WI38 (cell line): Measurements from ENCODE around the gene WNT9B.

Experiments used
- H3K4me3 ChIP-seq: 2 replicates; pipeline ENCODE4 v1.5.1; 2011; ENCODE audit warnings: low read depth, mild to moderate bottlenecking, control low read depth, low read length
- CTCF ChIP-seq: IDR thresholded peaks from 2 replicates; pipeline ENCODE4 v1.5.1; 2012; ENCODE audit warnings: low read depth, mild to moderate bottlenecking, control low read depth, low read length

WNT9B gene

DNA sequence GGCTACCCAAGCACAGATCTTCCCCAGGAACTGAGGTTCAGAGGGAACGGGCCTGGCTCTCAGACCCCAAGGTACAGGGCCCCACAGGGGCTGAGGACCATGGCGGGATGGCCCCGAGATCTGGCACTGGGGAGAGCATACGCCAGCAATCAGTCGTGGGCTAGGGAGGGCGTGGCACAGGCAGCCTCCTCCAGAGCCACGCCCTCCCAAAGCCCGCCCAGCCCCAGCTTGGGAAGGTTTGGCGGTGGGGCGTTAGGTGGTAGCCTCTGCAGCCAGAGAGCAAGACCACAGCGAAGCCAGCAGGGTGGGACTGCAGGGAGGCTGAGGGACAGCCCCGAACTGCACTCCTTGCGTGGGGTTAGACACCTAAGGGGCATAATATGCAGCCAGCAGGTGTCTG, 11.6 kb downstream of the WNT9B start:
- TF ChIP-seq CTCF: no peak
- H3K4me3 ChIP-seq: no peak overlapping the region

DNA sequence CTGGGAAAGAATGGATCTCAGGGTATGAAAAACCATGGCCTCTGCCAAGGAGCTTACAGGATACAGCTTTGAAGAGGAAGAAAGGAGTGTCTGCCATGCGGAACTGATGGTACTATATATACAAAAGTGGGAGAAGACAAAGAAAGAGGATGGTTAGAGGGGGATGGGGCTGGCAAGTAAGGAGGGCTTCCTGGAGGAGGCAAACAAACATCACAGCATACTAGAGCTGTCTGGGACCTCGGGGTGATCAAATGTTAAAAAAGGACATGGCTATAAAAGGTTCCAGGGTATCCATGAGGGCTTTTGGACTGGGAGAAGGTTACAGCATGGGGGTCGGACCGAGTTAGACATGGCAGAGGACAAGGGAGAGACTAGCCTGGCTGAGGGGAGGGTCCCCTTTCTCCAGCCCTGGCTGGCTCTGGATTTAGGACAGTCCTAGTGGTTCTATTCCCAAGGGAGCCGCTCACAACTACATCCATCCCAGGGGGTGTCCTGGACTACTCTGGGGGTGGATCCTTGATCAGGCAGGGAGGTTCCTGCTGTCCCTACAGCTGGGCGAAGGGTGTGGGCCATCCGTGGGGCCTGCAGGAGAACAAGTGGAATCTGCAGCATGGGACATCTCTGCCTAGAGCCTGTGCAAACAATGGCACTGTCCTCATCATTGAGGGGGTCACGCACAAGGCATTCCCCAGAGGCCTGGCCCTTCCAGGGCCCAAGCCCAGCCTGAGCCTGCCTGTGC, 12.2 kb downstream of the WNT9B start:
- H3K4me3 ChIP-seq: no peak overlapping the region
- no peak for TF ChIP-seq CTCF

DNA sequence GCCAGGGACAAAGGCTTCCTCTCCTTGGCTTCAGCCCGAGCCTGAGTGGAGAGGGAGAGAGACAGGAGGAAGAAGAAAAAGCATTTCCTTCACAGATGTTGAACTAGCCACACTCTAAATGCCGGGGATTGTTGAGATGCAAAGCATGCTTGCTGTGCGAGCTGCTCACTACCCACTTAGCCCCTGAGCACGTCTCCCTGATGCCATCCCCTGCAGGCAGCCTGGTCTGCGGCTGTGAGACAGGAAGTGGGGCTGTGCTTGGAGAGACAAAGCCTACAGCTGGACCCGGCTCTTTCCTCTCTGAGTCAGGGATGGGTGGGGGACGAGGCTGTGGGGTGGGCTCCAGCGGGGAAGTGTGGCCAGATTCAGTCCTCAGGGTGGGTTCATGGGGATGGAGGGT, 13.7 kb downstream of the WNT9B start:
- H3K4me3 ChIP-seq: no peak overlapping the region
- TF ChIP-seq CTCF: no peak

GRCh38 chr17:46866325-46866724, 14.9 kb downstream of the WNT9B start:
- no peak overlapping the region for H3K4me3 ChIP-seq
- no peak for TF ChIP-seq CTCF

GRCh38 chr17:46866747-46867146, 15.4 kb downstream of the WNT9B start:
- no peak overlapping the region for H3K4me3 ChIP-seq
- no peak for TF ChIP-seq CTCF

GRCh38 chr17:46868689-46869187, 17.4 kb downstream of the WNT9B start:
- TF ChIP-seq CTCF: no peak
- H3K4me3 ChIP-seq: no peak overlapping the region

- no peak overlapping the region for H3K4me3 ChIP-seq
- TF ChIP-seq CTCF: no peak
Observed at GRCh38 chr17:46869296-46869695, 17.9 kb downstream of the WNT9B start.
